Measurements from ENCODE around the gene MRM3. TPM values are rescaled to one million over a fixed set of nuclear protein-coding genes. Genes with fewer than 3 reads are reported as not detected.

Gene MRM3
- polyA plus RNA-seq, 1 donor from 2014 or later: 20.0 TPM

- H3K4me3 ChIP-seq (ENCODE audit: low read length): no peak overlapping the region
- H3K4me2 ChIP-seq (ENCODE audit: low read length): no peak overlapping the region
- no peaks in the 10 kb centered on the region for H4K20me1 ChIP-seq (ENCODE audit: insufficient read depth)
- no peak overlapping the region for H3K27ac ChIP-seq (ENCODE audit: low read length)
- H3K9me3 ChIP-seq (ENCODE audit: low read length): no peaks in the 10 kb centered on the region
- no peaks in the 10 kb centered on the region for H3K27me3 ChIP-seq (ENCODE audit: insufficient read depth, low read depth, low read length)
- no peaks in the 10 kb centered on the region for H3F3A ChIP-seq (ENCODE audit: insufficient read depth, low read length, poor library complexity, severe bottlenecking)
- TF ChIP-seq CTCF (IDR thresholded peaks at IDR 0.05; ENCODE audit: poor library complexity, severe bottlenecking) (no peak), POLR2AphosphoS5 (IDR thresholded peaks at IDR 0.05) (no peak), RAD21 (conservative IDR thresholded peaks at IDR 0.05) (no peak), REST (IDR thresholded peaks at IDR 0.05; ENCODE audit: borderline replicate concordance) (no peak), TAF1 (IDR thresholded peaks at IDR 0.05; ENCODE audit: low read depth) (no peak), SMC3 (conservative IDR thresholded peaks at IDR 0.05; ENCODE audit: poor library complexity) (no peak), MXI1 (conservative IDR thresholded peaks at IDR 0.05; ENCODE audit: poor library complexity, severe bottlenecking) (no peak), EZH2 (IDR thresholded peaks at IDR 0.05; ENCODE audit: borderline replicate concordance, insufficient read depth, low read length, poor library complexity, severe bottlenecking) (no peak), EP300 (conservative IDR thresholded peaks at IDR 0.05; ENCODE audit: poor library complexity, severe bottlenecking) (no peak)
- no peaks in the 10 kb centered on the region for H3K36me3 ChIP-seq (ENCODE audit: insufficient read depth, low read length)
- no peak overlapping the region for H2AFZ ChIP-seq (ENCODE audit: low read depth, low read length)
- H3K9me2 ChIP-seq (ENCODE audit: insufficient read depth, low read length): no peaks in the 10 kb centered on the region
- no peaks in the 10 kb centered on the region for H3K79me2 ChIP-seq (replicated peaks; ENCODE audit: insufficient read depth, low read length)
- H3K9ac ChIP-seq (ENCODE audit: low read length): no peak overlapping the region
Measured at GRCh38 chr17:807523-808294, 25.6 kb downstream of the MRM3 start.

GRCh38 chr17:811051-811784 is 29.1 kb downstream of the MRM3 start:
- Histone ChIP-seq H2AFZ (ENCODE audit: low read depth, low read length) (no peak overlapping the region), H3K9me3 (ENCODE audit: low read length) (no peaks in the 10 kb centered on the region), H3K9ac (ENCODE audit: low read length) (no peak overlapping the region), H3K4me2 (ENCODE audit: low read length) (no peak overlapping the region), H3K36me3 (ENCODE audit: insufficient read depth, low read length) (no peaks in the 10 kb centered on the region), H3K27ac (ENCODE audit: low read length) (no peak overlapping the region), H3K9me2 (ENCODE audit: insufficient read depth, low read length) (no peaks in the 10 kb centered on the region), H3K79me2 (replicated peaks; ENCODE audit: insufficient read depth, low read length) (no peaks in the 10 kb centered on the region), H3F3A (ENCODE audit: insufficient read depth, low read length, poor library complexity, severe bottlenecking) (no peaks in the 10 kb centered on the region), H3K27me3 (ENCODE audit: insufficient read depth, low read depth, low read length) (no peaks in the 10 kb centered on the region), H4K20me1 (ENCODE audit: insufficient read depth) (no peaks in the 10 kb centered on the region), H3K4me3 (ENCODE audit: low read length) (no peak overlapping the region)
- TF ChIP-seq EP300 (conservative IDR thresholded peaks at IDR 0.05; ENCODE audit: poor library complexity, severe bottlenecking) (no peak), POLR2AphosphoS5 (IDR thresholded peaks at IDR 0.05) (no peak), CTCF (IDR thresholded peaks at IDR 0.05; ENCODE audit: poor library complexity, severe bottlenecking) (no peak), REST (IDR thresholded peaks at IDR 0.05; ENCODE audit: borderline replicate concordance) (no peak), SMC3 (conservative IDR thresholded peaks at IDR 0.05; ENCODE audit: poor library complexity) (no peak), RAD21 (conservative IDR thresholded peaks at IDR 0.05) (no peak), EZH2 (IDR thresholded peaks at IDR 0.05; ENCODE audit: borderline replicate concordance, insufficient read depth, low read length, poor library complexity, severe bottlenecking) (no peak), MXI1 (conservative IDR thresholded peaks at IDR 0.05; ENCODE audit: poor library complexity, severe bottlenecking) (no peak), TAF1 (IDR thresholded peaks at IDR 0.05; ENCODE audit: low read depth) (no peak)
